Smooth muscle cell (in vitro differentiated cells): ENCODE data around the gene ARMC5. TPM values are rescaled to one million over a fixed set of nuclear protein-coding genes. Genes with fewer than 3 reads are reported as not detected.

ENCODE experiments used
- DNase-seq: peaks from one replicate; lab custom pipeline; 2025; ENCODE audit not compliant: unreplicated experiment; lab: John Stamatoyannopoulos, UW
- H2AFZ ChIP-seq: fragments of 200-600 bp; sonication (generic); 2 replicates; pipeline ENCODE4 v1.6.0; 2016; ENCODE audit warnings: antibody characterized with exemption, low read depth, mild to moderate bottlenecking
- H3F3A ChIP-seq: fragments of 200-600 bp; sonication (generic); 2 replicates; pipeline ENCODE4 v1.6.0; 2017; ENCODE audit warnings: antibody characterized with exemption, low read depth
- H3K27ac ChIP-seq: fragments of 200-600 bp; sonication (generic); 2 replicates; pipeline ENCODE4 v1.5.1; 2016; ENCODE audit warnings: low read depth, mild to moderate bottlenecking
- H3K27me3 ChIP-seq: fragments of 200-600 bp; sonication (generic); 2 replicates; pipeline ENCODE4 v1.6.1; 2016; ENCODE audit warnings: low read depth, mild to moderate bottlenecking
- H3K36me3 ChIP-seq: fragments of 200-600 bp; sonication (generic); 2 replicates; pipeline ENCODE4 v1.5.1; 2016; ENCODE audit warnings: low read depth
- H3K4me1 ChIP-seq: fragments of 200-600 bp; sonication (generic); 2 replicates; pipeline ENCODE4 v1.5.1; 2016; ENCODE audit warnings: low read depth
- H3K4me2 ChIP-seq: fragments of 200-600 bp; sonication (generic); 2 replicates; pipeline ENCODE4 v1.6.0; 2016; ENCODE audit warnings: mild to moderate bottlenecking
- H3K4me3 ChIP-seq: fragments of 200-600 bp; sonication (generic); 2 replicates; pipeline ENCODE4 v1.5.1; 2016; ENCODE audit warnings: mild to moderate bottlenecking
- H3K79me2 ChIP-seq: fragments of 200-600 bp; sonication (generic); 2 replicates; pipeline ENCODE4 v1.6.0; 2016; ENCODE audit warnings: low read depth, mild to moderate bottlenecking
- H3K9ac ChIP-seq: fragments of 200-600 bp; sonication (generic); 2 replicates; pipeline ENCODE4 v1.6.0; 2016; ENCODE audit warnings: low read depth
- H3K9me3 ChIP-seq: fragments of 200-600 bp; sonication (generic); replicated peaks from 2 replicates; pipeline ENCODE4 v1.5.1; 2016; ENCODE audit warnings: low read depth
- H4K20me1 ChIP-seq: fragments of 200-600 bp; sonication (generic); 2 replicates; pipeline ENCODE4 v1.6.0; 2016; ENCODE audit warnings: low read depth
- WGBS: methylation state at CpG from one replicate; pipeline ENCODE4 v1.1.7; 2016; ENCODE audit warnings: low lambda C conversion rate; 5-methylcytosine and 5-hydroxymethylcytosine counted together
- polyA plus RNA-seq: library from polyadenylated mRNA; unstranded; fragments of >200 nt; fragmentation: Nextera tagmentation; extraction: Ambion mirVana; gene quantifications from 2 replicates; pipeline ENCODE4 v1.2.1, GENCODE V29; 2016
- total RNA-seq: library from RNA; depleted of rRNA; stranded (reverse); fragments of >200 nt; gene quantifications from 2 replicates; pipeline ENCODE4 v1.2.3, GENCODE V29; 2014
- TF ChIP-seq, protein P1 (sequence below): fragments of 200-600 bp; sonication (generic); IDR thresholded peaks from 2 replicates; pipeline ENCODE4 v1.5.1; 2017; ENCODE audit warnings: borderline replicate concordance, mild to moderate bottlenecking, antibody characterized with exemption; ENCODE audit not compliant: insufficient read depth, poor library complexity, severe bottlenecking

ARMC5 gene
- total and polyA plus RNA-seq, 2 experiments from 2014 or later: 7.0 to 19.6 TPM

DNA sequence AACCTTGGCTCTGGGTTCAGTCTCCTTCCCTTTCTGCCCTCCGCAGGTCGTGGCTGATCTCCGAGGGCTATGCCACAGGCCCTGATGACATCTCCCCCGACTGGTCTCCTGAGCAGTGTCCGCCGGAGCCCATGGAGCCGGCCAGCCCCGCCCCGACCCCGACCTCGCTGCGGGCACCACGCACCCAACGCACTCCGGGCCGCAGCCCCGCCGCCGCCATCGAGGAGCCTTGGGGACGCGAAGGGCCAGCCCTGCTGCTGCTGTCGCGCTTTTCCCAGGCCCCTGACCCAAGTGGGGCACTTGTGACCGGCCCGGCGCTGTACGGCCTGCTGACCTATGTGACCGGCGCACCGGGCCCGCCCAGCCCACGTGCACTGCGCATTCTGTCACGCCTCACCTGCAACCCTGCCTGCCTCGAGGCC lies 5.1 kb downstream of the ARMC5 start:
- no peaks in the 10 kb centered on the region for H3K27me3 ChIP-seq
- no peak overlapping the region for H3K4me3 ChIP-seq
- H2AFZ ChIP-seq: no peak overlapping the region
- H3K27ac ChIP-seq: no peak overlapping the region
- DNase-seq: no peak
- no peak overlapping the region for H3K4me2 ChIP-seq
- H3F3A ChIP-seq: peaks cover 5% of the 10 kb centered on the region
- H4K20me1 ChIP-seq: no peaks in the 10 kb centered on the region
- H3K36me3 ChIP-seq: no peaks in the 10 kb centered on the region
- TF ChIP-seq, protein P1, sequence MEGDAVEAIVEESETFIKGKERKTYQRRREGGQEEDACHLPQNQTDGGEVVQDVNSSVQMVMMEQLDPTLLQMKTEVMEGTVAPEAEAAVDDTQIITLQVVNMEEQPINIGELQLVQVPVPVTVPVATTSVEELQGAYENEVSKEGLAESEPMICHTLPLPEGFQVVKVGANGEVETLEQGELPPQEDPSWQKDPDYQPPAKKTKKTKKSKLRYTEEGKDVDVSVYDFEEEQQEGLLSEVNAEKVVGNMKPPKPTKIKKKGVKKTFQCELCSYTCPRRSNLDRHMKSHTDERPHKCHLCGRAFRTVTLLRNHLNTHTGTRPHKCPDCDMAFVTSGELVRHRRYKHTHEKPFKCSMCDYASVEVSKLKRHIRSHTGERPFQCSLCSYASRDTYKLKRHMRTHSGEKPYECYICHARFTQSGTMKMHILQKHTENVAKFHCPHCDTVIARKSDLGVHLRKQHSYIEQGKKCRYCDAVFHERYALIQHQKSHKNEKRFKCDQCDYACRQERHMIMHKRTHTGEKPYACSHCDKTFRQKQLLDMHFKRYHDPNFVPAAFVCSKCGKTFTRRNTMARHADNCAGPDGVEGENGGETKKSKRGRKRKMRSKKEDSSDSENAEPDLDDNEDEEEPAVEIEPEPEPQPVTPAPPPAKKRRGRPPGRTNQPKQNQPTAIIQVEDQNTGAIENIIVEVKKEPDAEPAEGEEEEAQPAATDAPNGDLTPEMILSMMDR: no peak
- WGBS: 97% methylated on average over 35 of the region's 36 CpGs
- H3K9me3 ChIP-seq: no peaks in the 10 kb centered on the region
- H3K79me2 ChIP-seq: no peaks in the 10 kb centered on the region
- H3K4me1 ChIP-seq: no peaks in the 10 kb centered on the region
- no peak overlapping the region for H3K9ac ChIP-seq

DNA sequence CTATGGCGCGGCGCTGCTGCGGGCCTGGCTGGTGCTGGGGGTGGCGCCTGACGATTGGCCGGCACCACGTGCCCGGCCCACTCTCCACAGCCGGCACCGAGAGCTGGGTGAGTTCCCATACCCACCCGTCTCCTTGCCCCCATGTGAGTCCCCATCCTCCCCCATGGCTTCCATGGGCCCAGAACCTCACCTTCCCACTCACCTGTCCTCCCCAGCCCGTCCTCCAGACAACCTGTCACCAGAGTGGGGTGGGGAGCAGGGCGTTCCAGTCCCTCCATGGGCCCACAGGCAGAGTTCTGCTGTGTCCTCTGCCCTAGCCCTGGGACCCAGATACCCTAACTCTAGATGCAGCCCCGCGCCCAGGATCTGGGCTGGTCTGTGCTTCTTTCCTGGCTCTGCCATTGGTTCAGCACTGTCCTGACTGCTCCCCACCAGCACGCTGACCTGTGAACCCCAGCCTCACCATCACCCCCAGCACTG lies 5.5 kb downstream of the ARMC5 start:
- Histone ChIP-seq H3K79me2 (no peaks in the 10 kb centered on the region), H3K9me3 (no peaks in the 10 kb centered on the region), H3K27ac (no peak overlapping the region), H3K4me1 (no peaks in the 10 kb centered on the region), H3K9ac (no peak overlapping the region), H3K36me3 (no peaks in the 10 kb centered on the region), H2AFZ (no peak overlapping the region), H3K4me3 (no peak overlapping the region), H4K20me1 (no peaks in the 10 kb centered on the region), H3K27me3 (no peaks in the 10 kb centered on the region), H3K4me2 (no peak overlapping the region), H3F3A (peaks cover 5% of the 10 kb centered on the region)
- TF ChIP-seq, protein P1: no peak
- WGBS: 94% methylated on average over 11 of the region's 17 CpGs
- no peak for DNase-seq

- Histone ChIP-seq H3K27me3 (no peaks in the 10 kb centered on the region), H3K27ac (no peak overlapping the region), H3K4me1 (peaks cover 2% of the 10 kb centered on the region), H3K9ac (no peak overlapping the region), H3K36me3 (no peaks in the 10 kb centered on the region), H3K9me3 (no peaks in the 10 kb centered on the region), H3K79me2 (peaks cover 8% of the 10 kb centered on the region), H3K4me2 (no peak overlapping the region), H3K4me3 (no peak overlapping the region), H3F3A (peaks cover 3% of the 10 kb centered on the region), H2AFZ (no peak overlapping the region), H4K20me1 (no peaks in the 10 kb centered on the region)
- 96% methylated on average over 18 of the region's 20 CpGs for WGBS
- TF ChIP-seq, protein P1: no peak
- DNase-seq: no peak
These were observed 6.6 kb downstream of the ARMC5 start for GRCh38 chr16:31465788-31466370.

GRCh38 chr16:31466381-31466841 lies 7.1 kb downstream of the ARMC5 start:
- Histone ChIP-seq H3K9ac (no peak overlapping the region), H4K20me1 (no peaks in the 10 kb centered on the region), H3K27me3 (no peaks in the 10 kb centered on the region), H3K4me2 (no peak overlapping the region), H3K27ac (no peak overlapping the region), H2AFZ (no peak overlapping the region), H3K36me3 (no peaks in the 10 kb centered on the region), H3K79me2 (peaks cover 10% of the 10 kb centered on the region), H3K9me3 (no peaks in the 10 kb centered on the region), H3F3A (peaks cover 8% of the 10 kb centered on the region), H3K4me1 (peaks cover 8% of the 10 kb centered on the region), H3K4me3 (no peak overlapping the region)
- WGBS: 97% methylated on average over 18 of the region's 18 CpGs
- TF ChIP-seq, protein P1: no peak
- no peak for DNase-seq
